ENCODE measurements around the gene NUB1. TPM values are rescaled to one million over a fixed set of nuclear protein-coding genes. Genes with fewer than 3 reads are reported as not detected.

Gene NUB1
- total RNA-seq, 4 donors from 2014 or later = 40.1 to 48.3 (median 47.5) TPM

DNA sequence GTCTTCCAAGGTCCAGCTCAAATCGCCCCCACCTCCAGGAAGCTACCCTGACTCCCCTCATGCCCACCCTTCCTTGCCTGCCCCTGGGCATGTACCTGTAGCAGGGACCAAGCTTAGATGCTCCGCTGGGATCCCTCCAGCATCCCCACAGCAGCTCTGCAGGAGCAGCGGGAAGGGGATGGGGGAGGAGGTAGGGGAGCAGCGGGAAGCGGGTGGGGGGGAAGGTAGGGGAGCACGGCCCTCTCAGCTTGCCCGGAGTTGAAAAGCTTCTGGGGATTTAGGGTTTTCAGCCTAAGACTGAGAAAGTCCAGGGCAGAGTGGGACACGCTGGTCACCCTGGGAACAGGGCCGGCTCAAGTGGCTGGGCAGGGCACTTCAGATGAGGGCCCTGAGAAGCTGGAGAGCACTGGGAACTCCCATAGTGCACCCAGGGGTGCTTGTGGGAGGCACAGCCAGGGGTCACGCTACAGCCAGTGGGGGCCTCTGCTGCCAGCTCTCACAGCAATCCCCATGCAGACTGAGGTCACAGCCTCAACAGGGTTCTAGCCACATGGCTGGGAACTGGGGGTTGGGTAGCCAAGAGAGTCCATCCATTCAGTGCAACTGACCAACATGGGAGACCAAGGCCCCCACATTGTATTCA is 54.8 kb downstream of the NUB1 start:
- no peak overlapping the region for H3K4me3 ChIP-seq (ENCODE audit: low read depth, poor library complexity, severe bottlenecking)
- WGBS, 2 donors = 90 to 92% methylated on average over 10 of the region's 10 CpGs
- no peak for DNase-seq (ENCODE audit: low spot score in 2 of 2)
- intact Hi-C loops (cut with DNase I; ENCODE audit: low total_unique reads) = no loop called here
- TF ChIP-seq, protein P1, sequence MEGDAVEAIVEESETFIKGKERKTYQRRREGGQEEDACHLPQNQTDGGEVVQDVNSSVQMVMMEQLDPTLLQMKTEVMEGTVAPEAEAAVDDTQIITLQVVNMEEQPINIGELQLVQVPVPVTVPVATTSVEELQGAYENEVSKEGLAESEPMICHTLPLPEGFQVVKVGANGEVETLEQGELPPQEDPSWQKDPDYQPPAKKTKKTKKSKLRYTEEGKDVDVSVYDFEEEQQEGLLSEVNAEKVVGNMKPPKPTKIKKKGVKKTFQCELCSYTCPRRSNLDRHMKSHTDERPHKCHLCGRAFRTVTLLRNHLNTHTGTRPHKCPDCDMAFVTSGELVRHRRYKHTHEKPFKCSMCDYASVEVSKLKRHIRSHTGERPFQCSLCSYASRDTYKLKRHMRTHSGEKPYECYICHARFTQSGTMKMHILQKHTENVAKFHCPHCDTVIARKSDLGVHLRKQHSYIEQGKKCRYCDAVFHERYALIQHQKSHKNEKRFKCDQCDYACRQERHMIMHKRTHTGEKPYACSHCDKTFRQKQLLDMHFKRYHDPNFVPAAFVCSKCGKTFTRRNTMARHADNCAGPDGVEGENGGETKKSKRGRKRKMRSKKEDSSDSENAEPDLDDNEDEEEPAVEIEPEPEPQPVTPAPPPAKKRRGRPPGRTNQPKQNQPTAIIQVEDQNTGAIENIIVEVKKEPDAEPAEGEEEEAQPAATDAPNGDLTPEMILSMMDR (IDR thresholded peaks at IDR 0.05) = no peak
- no peak for TF ChIP-seq POLR2A (IDR thresholded peaks at IDR 0.05)

DNA sequence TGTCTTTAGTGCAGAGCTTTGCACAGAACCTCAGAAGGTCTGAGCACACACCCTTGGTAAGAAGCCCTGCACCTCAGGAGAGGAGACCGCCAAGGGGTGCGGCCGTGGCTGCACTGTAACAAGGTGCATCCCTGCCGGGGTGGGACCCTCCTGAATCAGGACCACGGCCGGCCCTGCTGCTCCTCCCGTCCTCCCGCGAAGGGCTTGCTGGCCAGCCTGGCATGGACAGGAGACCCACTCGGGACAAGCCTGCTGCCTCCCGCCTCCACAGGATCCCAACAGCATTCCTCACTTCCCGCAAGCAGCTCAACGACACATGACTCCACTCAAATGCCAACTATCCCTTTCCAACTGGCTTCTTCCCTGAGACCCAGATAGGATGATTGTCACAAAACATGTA is 55.4 kb downstream of the NUB1 start:
- intact Hi-C loops (cut with DNase I; ENCODE audit: low total_unique reads) = no loop called here
- TF ChIP-seq POLR2A (IDR thresholded peaks at IDR 0.05) = no peak
- TF ChIP-seq, protein P1 (IDR thresholded peaks at IDR 0.05) = no peak
- H3K4me3 ChIP-seq (ENCODE audit: low read depth, poor library complexity, severe bottlenecking) = no peak overlapping the region
- 90 to 91% methylated on average over 13 of the region's 13 CpGs for WGBS, 2 donors
- DNase-seq (ENCODE audit: low spot score in 2 of 2) = no peak

DNA sequence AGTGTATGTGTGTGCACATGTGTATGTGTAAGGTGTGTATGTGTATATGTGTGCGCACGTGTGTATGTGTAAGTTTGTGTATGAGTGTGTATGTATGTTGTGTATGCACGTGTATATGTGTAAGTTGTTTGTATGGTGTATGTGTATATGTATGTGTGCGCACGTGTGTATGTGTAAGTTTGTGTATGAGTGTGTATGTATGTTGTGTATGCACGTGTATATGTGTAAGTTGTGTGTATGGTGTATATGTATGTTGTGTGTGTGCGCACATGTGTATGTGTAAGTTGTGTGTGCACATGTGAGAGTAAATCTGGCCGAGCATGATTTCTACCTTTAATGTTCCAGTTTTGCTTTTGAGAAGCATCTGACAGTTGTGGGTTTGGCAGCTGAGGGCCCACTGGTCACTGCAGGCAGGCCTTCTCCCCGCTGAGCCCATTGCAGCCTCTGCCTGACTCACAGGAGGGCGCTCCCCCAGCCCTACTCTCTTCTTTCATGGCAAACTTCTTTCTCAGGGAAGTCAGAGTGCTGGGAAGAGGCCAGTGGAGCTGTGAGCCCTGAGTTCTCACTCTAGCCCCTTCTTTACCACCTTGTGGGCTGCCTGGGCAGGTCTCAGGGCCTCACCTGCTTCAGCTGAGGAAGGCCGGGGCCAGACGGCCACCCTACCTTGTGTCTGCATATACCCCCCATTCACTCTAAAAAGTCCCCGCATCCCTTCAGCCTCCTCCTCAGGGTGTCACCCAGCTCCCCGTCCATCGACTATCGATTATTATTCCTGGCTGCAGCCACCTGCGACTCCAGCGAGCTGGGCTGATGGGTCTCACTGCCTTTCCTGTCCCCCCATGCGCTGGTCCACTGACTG is 57.1 kb downstream of the NUB1 start:
- WGBS, 2 donors = 90 to 91% methylated on average over 19 of the region's 19 CpGs
- no peak for TF ChIP-seq POLR2A (IDR thresholded peaks at IDR 0.05)
- TF ChIP-seq, protein P1 (IDR thresholded peaks at IDR 0.05) = no peak
- no peak for DNase-seq (ENCODE audit: low spot score in 2 of 2)
- H3K4me3 ChIP-seq (ENCODE audit: low read depth, poor library complexity, severe bottlenecking) = no peak overlapping the region
- intact Hi-C loops (cut with DNase I; ENCODE audit: low total_unique reads) = no loop called here

DNA sequence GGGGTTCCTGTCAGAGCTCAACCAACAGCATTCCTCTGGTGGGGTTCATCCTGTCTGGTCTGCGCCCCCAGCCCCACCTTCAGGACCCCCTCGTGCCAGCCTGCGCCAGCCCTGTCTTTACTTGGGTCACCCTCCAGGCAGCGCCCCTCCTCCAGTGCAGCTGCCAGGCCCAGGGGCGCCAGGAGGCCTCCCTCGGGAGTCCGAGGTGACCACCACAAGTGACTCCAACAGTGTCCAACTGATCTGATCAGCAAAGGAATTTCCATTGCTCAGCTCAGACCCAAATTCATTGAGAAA is 57.6 kb downstream of the NUB1 start:
- WGBS, 2 donors = 77 to 80% methylated on average over 7 of the region's 7 CpGs

DNA sequence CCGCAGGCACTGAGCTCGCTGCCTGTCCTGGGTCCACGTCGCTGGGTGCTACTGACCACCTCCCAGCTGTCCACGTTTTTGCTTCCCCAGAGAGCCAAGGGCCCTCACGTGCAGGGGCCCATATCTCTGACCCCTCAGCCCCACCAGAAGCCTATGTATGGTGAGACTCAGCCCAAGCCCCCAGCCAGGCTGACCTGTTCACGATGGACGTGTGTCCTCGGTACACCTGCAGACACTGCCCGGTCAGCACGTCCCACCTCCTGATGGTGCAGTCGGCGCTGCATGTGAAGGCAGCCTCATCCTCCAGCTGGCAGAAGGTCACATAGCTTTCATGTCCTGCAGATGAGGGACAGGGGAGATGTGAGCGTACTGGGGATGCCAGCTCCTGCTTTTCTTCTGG is 58.3 kb downstream of the NUB1 start:
- 70 to 86% methylated on average over 14 of the region's 14 CpGs for WGBS, 2 donors
- DNase-seq (ENCODE audit: low spot score in 2 of 2) = no peak
- TF ChIP-seq POLR2A (IDR thresholded peaks at IDR 0.05) = no peak
- TF ChIP-seq, protein P1 (IDR thresholded peaks at IDR 0.05) = no peak
- no peak overlapping the region for H3K4me3 ChIP-seq (ENCODE audit: low read depth, poor library complexity, severe bottlenecking)
- intact Hi-C loops (cut with DNase I; ENCODE audit: low total_unique reads) = no loop called here

More for the DNA sequence above, 57.6 kb downstream of the NUB1 start:
- H3K4me3 ChIP-seq (ENCODE audit: low read depth, poor library complexity, severe bottlenecking) = no peak overlapping the region
- DNase-seq (ENCODE audit: low spot score in 2 of 2) = no peak
- TF ChIP-seq, protein P1 (IDR thresholded peaks at IDR 0.05) = no peak
- TF ChIP-seq POLR2A (IDR thresholded peaks at IDR 0.05) = no peak
- intact Hi-C loops (cut with DNase I; ENCODE audit: low total_unique reads) = no loop called here
